IMR-90 (cell line): ENCODE measurements around the gene NATD1. TPM values are rescaled to one million over a fixed set of nuclear protein-coding genes. Genes with fewer than 3 reads are reported as not detected.

Source experiments
- ATAC-seq: fragments of 200-7000 bp; cut with Tn5 transposase; 2 replicates; pipeline ENCODE4 v1.9.1; 2020; ENCODE audit warnings: low read depth, mild to moderate bottlenecking, moderate library complexity
- BruUV-seq: library from RNA; stranded (reverse); fragments of 400-500 nt; replicated peaks from 2 replicates; lab custom pipeline; 2021; lab: Mats Ljungman, UMichigan
- CTCF ChIA-PET: fragments of 300-600 bp; formaldehyde crosslinking; extraction: SDS; loops from one replicate; lab custom pipeline; 2021; ENCODE audit warnings: antibody characterized with exemption; lab: Yijun Ruan, JAX
- POLR2A ChIA-PET: fragments of 300-600 bp; sonication (Branson Sonifier 250); formaldehyde crosslinking; loops from one replicate; lab custom pipeline; 2022; ENCODE audit warnings: antibody characterized with exemption; ENCODE audit not compliant: unreplicated experiment; lab: Charles Lee
- DNase-seq: peaks from one replicate; pipeline ENCODE4 v3.0.0; 2013
- H2AFZ ChIP-seq: replicated peaks from 2 replicates; pipeline ENCODE3; 2013; ENCODE audit warnings: low read length, mild to moderate bottlenecking; ENCODE audit not compliant: poor library complexity
- H2AK5ac ChIP-seq: 2 replicates; pipeline ENCODE4 v1.6.1; 2013; ENCODE audit warnings: low read depth, low read length, inconsistent platforms
- H2AK9ac ChIP-seq: replicated peaks from 2 replicates; pipeline ENCODE3; 2013; ENCODE audit warnings: mild to moderate bottlenecking, low read depth, low read length, moderate library complexity; ENCODE audit not compliant: poor library complexity
- H2BK120ac ChIP-seq: 2 replicates; pipeline ENCODE4 v1.6.1; 2013; ENCODE audit warnings: low read depth, low read length, inconsistent platforms
- H2BK15ac ChIP-seq: 3 replicates; pipeline ENCODE4 v1.6.1; 2013; ENCODE audit warnings: low read depth, low read length, inconsistent platforms
- H2BK20ac ChIP-seq: 2 replicates; pipeline ENCODE4 v1.6.1; 2013; ENCODE audit warnings: low read depth, mild to moderate bottlenecking, inconsistent platforms, low read length, moderate library complexity
- H2BK5ac ChIP-seq: 2 replicates; pipeline ENCODE4 v1.6.1; 2013; ENCODE audit warnings: mild to moderate bottlenecking, low read depth, low read length, inconsistent platforms; ENCODE audit not compliant: poor library complexity, severe bottlenecking
- H3K14ac ChIP-seq: replicated peaks from 2 replicates; pipeline ENCODE4 v1.6.1; 2013; ENCODE audit warnings: low read depth, low read length, inconsistent platforms
- H3K18ac ChIP-seq: 2 replicates; pipeline ENCODE4 v1.6.1; 2013; ENCODE audit warnings: low read depth, low read length, control low read depth
- H3K23ac ChIP-seq: 2 replicates; pipeline ENCODE4 v1.6.1; 2013; ENCODE audit warnings: low read depth, low read length, inconsistent platforms
- H3K27ac ChIP-seq: 2 replicates; pipeline ENCODE4 v1.5.1; 2013; ENCODE audit warnings: mild to moderate bottlenecking, control low read depth, low read length; ENCODE audit not compliant: insufficient read depth
- H3K27me3 ChIP-seq: 2 replicates; pipeline ENCODE4 v1.6.1; 2013; ENCODE audit warnings: low read length; ENCODE audit not compliant: control insufficient read depth, insufficient read depth
- H3K36me3 ChIP-seq: 2 replicates; pipeline ENCODE4 v1.6.1; 2013; ENCODE audit warnings: low read length, mixed read lengths; ENCODE audit not compliant: control insufficient read depth, insufficient read depth
- H3K4ac ChIP-seq: 2 replicates; pipeline ENCODE4 v1.6.1; 2013; ENCODE audit warnings: low read depth, low read length, inconsistent platforms
- H3K4me1 ChIP-seq: 2 replicates; pipeline ENCODE4 v1.6.1; 2013; ENCODE audit warnings: low read length, mixed read lengths; ENCODE audit not compliant: control insufficient read depth, insufficient read depth
- H3K4me2 ChIP-seq: 2 replicates; pipeline ENCODE4 v1.6.1; 2013; ENCODE audit warnings: low read depth, mild to moderate bottlenecking, control low read depth, low read length, moderate library complexity
- H3K4me3 ChIP-seq: 2 replicates; pipeline ENCODE4 v1.5.1; 2013; ENCODE audit warnings: low read depth, mild to moderate bottlenecking, control low read depth, low read length, moderate library complexity; ENCODE audit not compliant: insufficient read depth
- H3K56ac ChIP-seq: 2 replicates; pipeline ENCODE4 v1.6.1; 2013; ENCODE audit warnings: low read length, inconsistent platforms; ENCODE audit not compliant: insufficient read depth; ENCODE audit errors: extremely low read depth
- H3K79me1 ChIP-seq, 2 experiments: 2 replicates each; pipeline ENCODE4 v1.6.1; 2013; ENCODE audit warnings: low read length in 2 of 2, inconsistent platforms in 1 of 2, low read depth in 1 of 2
- H3K9ac ChIP-seq: 2 replicates; pipeline ENCODE4 v1.6.1; 2013; ENCODE audit warnings: low read depth, low read length, control low read depth
- H3K9me1 ChIP-seq: 2 replicates; pipeline ENCODE4 v1.6.1; 2013; ENCODE audit warnings: low read length, inconsistent platforms; ENCODE audit not compliant: insufficient read depth
- H3K9me3 ChIP-seq: 2 replicates; pipeline ENCODE4 v1.6.1; 2013; ENCODE audit warnings: low read length; ENCODE audit not compliant: control insufficient read depth, insufficient read depth
- H4K20me1 ChIP-seq: 2 replicates; pipeline ENCODE4 v1.6.1; 2013; ENCODE audit warnings: low read length, inconsistent platforms; ENCODE audit not compliant: insufficient read depth
- H4K5ac ChIP-seq: 2 replicates; pipeline ENCODE4 v1.6.1; 2013; ENCODE audit warnings: mild to moderate bottlenecking, low read depth, low read length, control low read depth
- H4K8ac ChIP-seq, 2 experiments: 2 replicates each; pipeline ENCODE4 v1.6.1; 2013; ENCODE audit warnings: low read depth in 2 of 2, low read length in 2 of 2, control low read depth in 1 of 2, inconsistent platforms in 1 of 2
- H4K91ac ChIP-seq: 2 replicates; pipeline ENCODE4 v1.6.1; 2013; ENCODE audit warnings: low read depth, low read length, inconsistent platforms; ENCODE audit not compliant: insufficient read depth
- BHLHE40 ChIP-seq: fragments of 150-350 bp; IDR thresholded peaks from 2 replicates; pipeline ENCODE4 v1.6.1; 2016; ENCODE audit warnings: mild to moderate bottlenecking, low read depth, low read length
- CEBPB ChIP-seq: IDR thresholded peaks from 2 replicates; pipeline ENCODE4 v1.6.1; 2012; ENCODE audit warnings: low read depth, low read length, improper control_type of control experiment
- CHD1 ChIP-seq: IDR thresholded peaks from 2 replicates; pipeline ENCODE4 v1.6.1; 2012; ENCODE audit warnings: low read depth, low read length, improper control_type of control experiment
- ELK1 ChIP-seq: fragments of 150-350 bp; IDR thresholded peaks from 2 replicates; pipeline ENCODE4 v1.6.1; 2016; ENCODE audit warnings: low read depth, mild to moderate bottlenecking, low read length, moderate library complexity, borderline replicate concordance
- FOS ChIP-seq: fragments of 150-350 bp; IDR thresholded peaks from 2 replicates; pipeline ENCODE4 v1.6.1; 2016; ENCODE audit warnings: low read depth, low read length
- MXI1 ChIP-seq: IDR thresholded peaks from 2 replicates; pipeline ENCODE4 v1.6.1; 2012; ENCODE audit warnings: low read depth, mild to moderate bottlenecking, low read length, moderate library complexity, borderline replicate concordance
- NFE2L2 ChIP-seq: fragments of 150-350 bp; IDR thresholded peaks from 2 replicates; pipeline ENCODE4 v1.6.1; 2016; ENCODE audit warnings: low read depth, mild to moderate bottlenecking, low read length
- POLR2A ChIP-seq: IDR thresholded peaks from 2 replicates; pipeline ENCODE4 v1.6.1; 2012; ENCODE audit warnings: mild to moderate bottlenecking, low read depth, low read length
- RAD21 ChIP-seq: IDR thresholded peaks from 2 replicates; pipeline ENCODE4 v1.6.1; 2012; ENCODE audit warnings: low read length, improper control_type of control experiment
- SMC3 ChIP-seq: fragments of 150-350 bp; IDR thresholded peaks from 2 replicates; pipeline ENCODE4 v1.6.1; 2016; ENCODE audit warnings: low read depth, mild to moderate bottlenecking, antibody characterized with exemption, low read length, moderate library complexity
- USF2 ChIP-seq: fragments of 150-350 bp; IDR thresholded peaks from 2 replicates; pipeline ENCODE4 v1.6.1; 2017; ENCODE audit warnings: mild to moderate bottlenecking, antibody characterized with exemption, low read length, low read depth
- WGBS, 2 experiments: methylation state at CpG; one replicate each; pipeline versions ENCODE4 v1.1.5 to v1.1.7; 2013; ENCODE audit warnings: missing lambda C conversion rate in 2 of 2; ENCODE audit not compliant: insufficient read length in 1 of 2; ENCODE audit errors: extremely low coverage in 2 of 2; 5-methylcytosine and 5-hydroxymethylcytosine counted together
- dilution Hi-C: fragments of 300-500 bp; cut with HindIII; formaldehyde crosslinking; loops from one replicate; pipeline ENCODE4 v1.14.3; 2018; ENCODE audit warnings: low sequenced_read_pairs; ENCODE audit not compliant: unreplicated experiment
- in situ Hi-C: fragments of 300-500 bp; cut with MboI; formaldehyde crosslinking; loops from 3 replicates; pipeline ENCODE4 v1.14.3; 2019; ENCODE audit warnings: low sequenced_read_pairs, inconsistent platforms, mixed read lengths
- intact Hi-C: fragments of 100-400 bp; cut with micrococcal nuclease; formaldehyde crosslinking; loops from 2 replicates; pipeline ENCODE4 v1.10.0; 2022
- polyA plus RNA-seq, 3 experiments: library from polyadenylated mRNA; depleted of rRNA; stranded (reverse); fragments of >200 nt; gene quantifications; 2 replicates each; pipeline ENCODE4 v1.2.3, GENCODE V29; 2012; ENCODE audit warnings: low replicate concordance in 1 of 3
- total RNA-seq: library from RNA; depleted of rRNA; stranded (reverse); fragments of >200 nt; gene quantifications from 2 replicates; pipeline ENCODE4 v1.2.3, GENCODE V29; 2012

The NATD1 gene
- total and polyA plus RNA-seq, 2 of the 4 experiments (the other 2 are of a cell fraction): 0.90 to 4.3 TPM

- DNase-seq (peak; percentile 98), ATAC-seq (peak; percentile 4)
- Histone ChIP-seq H3K4ac (peak overlapping the region; percentile 99), H3K4me1 (peaks cover 27% of the 10 kb centered on the region), H3K27ac (peak overlapping the region; percentile 82), H3K27me3 (no peaks in the 10 kb centered on the region), H3K23ac (peak overlapping the region; percentile 97), H2BK20ac (peak overlapping the region; percentile 99), H2AK9ac (peak overlapping the region; percentile 96), H4K5ac (peak overlapping the region; percentile 59), H2BK5ac (peak overlapping the region; percentile 95), H3K9ac (no peak overlapping the region), H2BK15ac (peak overlapping the region; percentile 87; the same call in 2 of the 3 replicates), H3K56ac (peak overlapping the region; percentile 83; the same call in 1 of the 2 replicates), H2AK5ac (peak overlapping the region; percentile 99), H4K20me1 (peaks cover 24% of the 10 kb centered on the region), H3K14ac (peak overlapping the region; percentile 89), H3K18ac (peak overlapping the region; percentile 70), H4K91ac (peak overlapping the region; percentile 91), H3K79me1 (peaks cover 6 to 47% of the 10 kb centered on the region in 2 experiments; a peak in 3 of 4 replicates), H3K4me2 (peak overlapping the region; percentile 40), H3K4me3 (no peak overlapping the region), H3K9me3 (no peaks in the 10 kb centered on the region), H2BK120ac (peak overlapping the region; percentile 99), H2AFZ (peak overlapping the region; percentile 77), H3K36me3 (no peaks in the 10 kb centered on the region), H3K9me1 (peaks cover 24% of the 10 kb centered on the region), H4K8ac (peak overlapping the region; percentile 49 to 91)
- peak; percentile 97 for TF ChIP-seq FOS
- TF ChIP-seq NFE2L2: no peak
- no peak for TF ChIP-seq RAD21
- TF ChIP-seq BHLHE40: peak; percentile 100
- no peak for TF ChIP-seq ELK1
- no peak for TF ChIP-seq CHD1
- TF ChIP-seq SMC3: peak; percentile 5; the same call in 1 of the 2 replicates
- TF ChIP-seq USF2: 0 out of 2 replicates have a peak, but pooled peaks have one; percentile 33
- no peak for TF ChIP-seq CEBPB
- TF ChIP-seq MXI1: no peak
- TF ChIP-seq POLR2A: no peak
- no TSS peak for BruUV-seq
- dilution Hi-C loops: no loop called here
- WGBS, 2 experiments: no CpG with 5 or more reads among the region's 5 CpGs
- in situ Hi-C loops: loop anchor here (5.0 kb wide), 1 partner anchor 230 kb away; no protein-coding TSS in a partner anchor
- ChIA-PET POLR2A (no interaction called here), CTCF (interaction anchor here (0.9 kb wide), 1 partner anchor 229 kb away, joined by 3 read pairs; no protein-coding TSS in a partner anchor)
- intact Hi-C loops: loop anchor here (5.0 kb wide), 1 partner anchor 70 kb away; the partner anchor contains the start of gene TMEM11
Observed at GRCh38 chr17:21282231-21282630, 29.0 kb upstream of the NATD1 start.
